ENCODE measurements around the gene MROH8.

Gene MROH8

GRCh38 chr20:37178839-37179682 is at the start of gene MROH8, which contains the start of gene RPN2:
MROH8 (minus strand) TSS chr20:37179548.
RPN2 (plus strand) TSS chr20:37179330; CDS start chr20:37179357, 27 bp downstream.
- DNase-seq (ENCODE audit: low read depth in 3 of 3) = peak; percentile 86 to 90 (median 87)

GRCh38 chr20:37228656-37229055 is 49.3 kb upstream of the MROH8 start:
- DNase-seq (ENCODE audit: low read depth in 3 of 3) = no peak

DNA sequence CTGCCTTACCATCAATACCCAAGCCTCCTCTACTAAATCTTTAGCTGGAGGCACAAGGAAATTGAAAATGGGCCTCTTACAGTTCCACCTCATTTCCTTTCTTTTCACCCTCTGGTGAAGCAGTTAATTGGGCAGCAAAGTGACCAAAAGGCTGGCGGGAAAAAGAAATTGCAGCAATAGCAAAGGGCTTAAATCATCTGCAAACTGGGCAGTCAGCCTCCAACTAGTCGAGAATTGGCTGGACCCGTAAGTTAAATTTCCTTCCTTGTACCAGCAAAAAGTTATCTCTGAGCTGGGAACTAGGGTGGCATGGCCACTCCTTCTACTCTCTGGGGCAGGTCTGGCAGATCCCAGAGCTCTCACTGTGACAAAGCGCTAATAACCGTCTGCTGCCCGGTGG is 48.7 kb upstream of the MROH8 start:
- no peak for DNase-seq (ENCODE audit: low read depth in 3 of 3)

DNA sequence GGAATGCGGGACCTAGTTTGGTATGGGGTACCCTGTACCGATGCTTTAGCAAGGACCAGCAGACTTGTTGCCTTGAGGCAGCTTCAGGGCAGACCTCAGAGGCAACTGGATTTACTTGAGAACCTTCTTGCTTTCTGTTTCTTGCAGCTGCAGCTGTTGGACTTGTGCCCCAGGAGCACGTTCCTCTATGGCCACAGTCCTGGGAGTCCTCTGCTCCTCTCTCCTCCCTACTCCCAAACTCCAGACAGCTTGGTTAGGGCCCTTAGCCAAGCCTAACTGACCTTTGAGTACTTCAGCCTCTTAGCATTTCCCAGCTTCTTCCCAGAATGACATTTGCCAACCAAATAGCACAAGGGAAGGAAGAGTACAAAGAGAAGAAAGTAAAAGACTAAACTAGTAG is 47.5 kb upstream of the MROH8 start:
- DNase-seq (ENCODE audit: low read depth in 3 of 3) = no peak

- no peak for DNase-seq (ENCODE audit: low read depth in 3 of 3)
These were observed 45.8 kb upstream of the MROH8 start for GRCh38 chr20:37225146-37225545.

GRCh38 chr20:37223053-37223452 is 43.7 kb upstream of the MROH8 start:
- DNase-seq (ENCODE audit: low read depth in 3 of 3) = no peak

GRCh38 chr20:37222086-37222485 is 42.7 kb upstream of the MROH8 start:
- DNase-seq (ENCODE audit: low read depth in 3 of 3) = no peak

DNA sequence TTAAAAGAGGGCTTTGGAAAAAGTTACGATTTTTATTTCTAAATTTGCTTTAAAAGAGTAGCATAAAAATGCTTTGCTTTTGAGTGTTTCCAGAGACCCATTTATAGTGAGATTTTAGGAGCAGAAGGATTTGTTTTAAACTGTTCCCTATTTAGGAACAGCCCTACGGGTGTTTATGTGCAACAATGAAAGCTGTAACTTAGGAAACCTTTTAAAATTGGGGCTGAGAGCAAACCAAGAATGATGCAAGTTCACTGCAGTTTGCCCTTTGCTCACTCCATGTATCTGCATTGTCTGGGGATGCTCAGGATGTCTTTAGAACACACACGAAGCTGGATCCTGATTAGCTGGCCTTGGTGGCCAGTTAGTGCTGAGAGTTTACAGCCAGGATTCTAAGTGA is 41.4 kb upstream of the MROH8 start:
- DNase-seq (ENCODE audit: low read depth in 3 of 3) = no peak

DNA sequence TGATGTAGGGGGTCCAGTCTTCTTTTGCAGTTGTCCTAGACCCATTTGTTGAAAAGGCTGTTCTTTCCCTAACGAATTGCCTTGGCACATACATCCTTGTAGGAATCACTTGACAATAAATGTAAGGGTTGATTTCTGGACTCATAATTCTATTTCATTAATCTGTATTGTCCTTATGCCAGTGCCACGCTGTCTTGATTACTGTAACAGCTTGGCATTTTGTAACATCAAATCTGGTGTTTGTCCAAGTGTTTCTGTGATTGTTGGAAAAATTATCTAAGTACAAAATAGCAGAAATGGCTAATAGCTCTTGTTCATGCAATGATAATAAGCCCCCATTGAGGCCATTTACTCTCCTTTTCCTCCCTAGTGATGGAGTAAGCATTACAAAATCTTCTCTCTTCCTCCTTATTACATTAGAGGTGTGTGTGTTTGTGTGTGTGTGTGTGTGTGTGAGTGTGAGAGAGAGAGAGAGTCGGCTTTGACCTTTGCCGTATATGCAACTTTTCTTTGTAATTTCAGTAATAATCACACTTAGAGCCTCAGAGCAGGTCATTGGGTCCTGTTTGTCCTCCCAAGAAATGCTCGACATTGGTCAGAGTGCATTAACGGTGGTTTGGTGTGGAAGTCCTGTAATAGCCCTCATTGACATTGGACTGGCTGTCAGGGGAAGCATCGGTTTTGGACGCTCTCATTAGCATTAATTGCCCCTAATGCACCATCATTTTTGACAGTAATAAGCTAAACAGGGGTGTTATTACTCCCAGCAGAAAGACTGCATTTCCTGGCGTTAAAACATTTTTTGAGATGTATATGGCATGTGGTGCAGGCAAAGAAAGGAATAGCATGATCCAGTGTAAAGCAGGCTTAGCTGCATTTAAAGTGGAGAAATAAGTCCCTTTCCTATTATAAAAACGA is 40.7 kb upstream of the MROH8 start:
- DNase-seq (ENCODE audit: low read depth in 3 of 3) = no peak

DNA sequence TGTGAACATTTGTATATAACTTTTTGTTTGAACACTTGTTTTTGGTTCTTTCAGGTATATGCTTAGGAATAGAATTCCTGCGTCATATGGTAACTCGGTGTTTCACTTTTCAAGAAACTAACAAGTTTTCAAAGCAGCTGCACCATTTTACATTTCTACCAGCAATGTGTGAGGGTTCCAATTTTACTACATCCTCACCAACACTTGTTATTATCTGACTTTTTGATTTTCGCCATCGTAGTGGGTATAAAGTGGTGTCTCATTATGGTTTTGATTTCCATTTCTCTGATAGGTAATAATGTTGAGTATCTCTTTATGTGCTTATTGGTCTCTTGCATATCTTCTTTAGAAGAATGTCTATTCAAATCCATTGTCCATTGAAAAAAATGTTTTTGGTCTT is 39.6 kb upstream of the MROH8 start:
- no peak for DNase-seq (ENCODE audit: low read depth in 3 of 3)

DNA sequence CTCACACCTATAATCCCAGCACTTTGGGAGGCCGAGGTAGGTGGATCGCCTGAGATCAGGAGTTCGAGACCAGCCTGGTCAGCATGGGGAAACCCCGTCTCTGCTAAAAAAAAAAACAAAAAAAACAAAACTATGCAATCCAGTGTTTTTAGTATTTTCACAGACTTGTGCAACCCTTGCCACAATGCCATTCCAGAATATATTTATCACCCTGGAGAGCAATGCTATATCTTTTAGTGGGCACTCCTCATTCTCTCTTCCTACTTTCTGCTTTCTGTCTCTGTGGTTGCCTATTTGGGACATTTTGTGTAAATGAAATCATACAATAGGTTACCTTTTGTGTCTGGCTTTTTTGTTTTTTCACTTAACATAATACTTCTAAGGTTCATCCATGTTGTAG is 39.1 kb upstream of the MROH8 start:
- no peak for DNase-seq (ENCODE audit: low read depth in 3 of 3)

DNA sequence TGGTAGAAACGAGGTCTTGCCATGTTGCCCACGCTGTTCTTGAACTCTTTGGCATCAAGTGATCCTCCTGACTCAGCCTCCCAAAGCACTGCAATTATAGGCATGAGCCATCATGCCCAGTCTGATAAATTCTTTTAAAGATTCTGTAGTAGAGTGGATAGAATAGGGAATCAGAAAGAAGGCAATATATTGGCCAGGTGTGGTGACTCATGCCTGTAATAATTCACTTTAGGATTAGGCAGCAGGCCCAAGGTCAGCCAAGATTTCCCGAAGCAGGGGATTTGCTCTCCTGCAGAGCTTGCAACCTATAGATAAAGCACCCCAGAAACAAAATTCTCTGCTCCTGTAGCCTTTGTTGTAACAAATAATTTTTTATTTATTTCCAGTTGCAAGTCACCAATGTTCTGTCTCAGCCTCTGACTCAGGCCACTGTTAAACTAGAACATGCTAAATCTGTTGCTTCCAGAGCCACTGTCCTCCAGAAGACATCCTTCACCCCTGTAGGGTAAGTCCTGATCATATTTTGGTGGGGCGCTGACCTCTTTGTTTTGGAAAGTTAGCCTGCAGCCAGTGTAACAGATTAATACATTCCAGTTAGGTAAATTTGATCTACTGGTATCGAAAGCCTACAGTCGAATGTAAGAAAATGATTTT is 30.4 kb upstream of the MROH8 start:
- no peak for DNase-seq (ENCODE audit: low read depth in 3 of 3)

GRCh38 chr20:37209193-37209592 is 29.8 kb upstream of the MROH8 start:
- no peak for DNase-seq (ENCODE audit: low read depth in 3 of 3)

- no peak for DNase-seq (ENCODE audit: low read depth in 3 of 3)
These were observed 27.8 kb upstream of the MROH8 start for GRCh38 chr20:37207171-37207570.

- no peak for DNase-seq (ENCODE audit: low read depth in 3 of 3)
These were observed 26.4 kb upstream of the MROH8 start for GRCh38 chr20:37205794-37206193.

DNA sequence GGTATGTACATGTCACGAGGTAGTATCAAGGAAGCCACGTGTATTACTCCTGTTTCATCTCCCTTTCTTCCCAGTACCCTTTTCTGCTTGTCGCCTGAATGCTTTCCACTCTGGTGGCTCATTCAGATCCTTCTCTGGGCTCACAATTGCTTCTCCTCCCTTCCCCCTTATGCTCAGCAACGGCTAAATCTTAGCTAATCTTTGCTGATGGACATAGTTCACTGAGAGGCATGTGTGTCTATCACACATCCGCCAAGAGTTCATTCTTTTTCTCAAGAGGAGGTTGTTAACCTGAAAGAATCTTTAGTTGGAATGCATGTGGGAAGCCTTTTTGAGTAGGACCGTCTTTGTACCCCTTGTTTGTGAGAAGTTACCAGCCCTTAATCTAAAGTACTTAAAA is 25.8 kb upstream of the MROH8 start:
- no peak for DNase-seq (ENCODE audit: low read depth in 3 of 3)

- no peak for DNase-seq (ENCODE audit: low read depth in 3 of 3)
These were observed 24.7 kb upstream of the MROH8 start for GRCh38 chr20:37204056-37204455.

- DNase-seq (ENCODE audit: low read depth in 3 of 3) = no peak
These were observed 23.1 kb upstream of the MROH8 start for GRCh38 chr20:37202267-37202943.

GRCh38 chr20:37201827-37202162 is 22.4 kb upstream of the MROH8 start:
- no peak for DNase-seq (ENCODE audit: low read depth in 3 of 3)

- DNase-seq (ENCODE audit: low read depth in 3 of 3) = no peak
These were observed 21.8 kb upstream of the MROH8 start for GRCh38 chr20:37200926-37201826.

DNA sequence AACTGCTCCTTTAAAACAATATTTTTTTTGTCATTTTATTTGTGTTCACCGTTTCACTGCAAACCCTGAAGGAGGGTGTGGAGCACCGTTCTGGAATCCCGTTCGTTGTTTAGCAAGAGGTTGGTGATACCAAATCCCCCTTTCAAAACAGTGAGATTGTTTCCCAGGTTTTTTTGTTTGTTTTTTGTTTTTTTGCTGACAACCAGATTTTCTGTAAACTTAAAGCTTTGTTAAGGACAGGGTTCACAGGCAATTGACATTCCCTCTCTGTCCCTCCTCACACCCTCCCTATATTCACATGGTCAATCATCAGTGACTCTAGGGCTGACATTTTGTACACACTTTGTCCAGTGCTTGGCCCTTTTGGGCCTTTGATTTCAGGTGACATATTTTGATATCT is 21.0 kb upstream of the MROH8 start:
- no peak for DNase-seq (ENCODE audit: low read depth in 3 of 3)

Measured in stimulated activated CD4-positive, alpha-beta T cell treated with anti-CD3 and anti-CD28 coated beads, TNF-alpha, amount 100 ng/mL, for 4 hours (primary cell).